ENCODE results near the gene TARS1. TPM values are rescaled to one million over a fixed set of nuclear protein-coding genes. Genes with fewer than 3 reads are reported as not detected.

Gene TARS1
- total and polyA plus RNA-seq, 2 of the 8 experiments (the other 6 are each of a cell fraction or from before 2014, with no cell fraction given) = 94.4 to 445 TPM

DNA sequence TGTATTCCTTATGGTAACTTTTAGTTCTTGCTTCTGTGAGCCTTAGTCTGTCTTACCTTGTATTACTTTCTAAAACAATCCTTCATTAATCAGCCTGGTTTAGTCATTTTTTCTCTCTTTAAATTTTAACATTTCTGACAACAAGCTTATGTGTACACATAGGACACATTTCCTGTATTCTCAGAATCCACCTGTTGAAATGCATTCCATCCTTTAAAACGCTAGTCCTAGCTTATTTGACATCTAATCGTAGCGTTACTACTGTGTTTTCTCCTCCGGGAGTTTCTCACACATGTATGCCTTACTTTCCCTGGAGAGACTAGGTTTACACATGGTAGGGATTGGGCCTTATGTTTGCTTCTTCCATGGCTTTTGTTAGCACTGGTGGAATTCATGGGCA is 3.8 kb downstream of the TARS1 start (continued):
- TF ChIP-seq KDM5A (IDR thresholded peaks at IDR 0.05; ENCODE audit: low read length) = no peak
